Endothelial cell of umbilical vein (primary cell): Measurements from ENCODE around the gene FOCAD. TPM values are rescaled to one million over a fixed set of nuclear protein-coding genes. Genes with fewer than 3 reads are reported as not detected.

Source experiments
- BruUV-seq: library from RNA; stranded (reverse); fragments of 400-500 nt; replicated peaks from 2 replicates; lab custom pipeline; 2021; lab: Mats Ljungman, UMichigan
- CTCF ChIA-PET: fragments of 300-600, 350-600 bp; sonication (Branson Sonifier 250); formaldehyde crosslinking; loops from one replicate; lab custom pipeline; 2021; ENCODE audit warnings: antibody characterized with exemption, inconsistent platforms; lab: Charles Lee
- POLR2A ChIA-PET: fragments of 300-600, 350-600 bp; sonication (Branson Sonifier 250); formaldehyde crosslinking; loops from one replicate; lab custom pipeline; 2021; ENCODE audit warnings: antibody characterized with exemption, inconsistent platforms; lab: Charles Lee
- DNase-seq: peaks from one replicate; pipeline ENCODE4 v3.0.0-alpha.2; 2011; ENCODE audit warnings: low read depth, low spot score
- FAIRE-seq: peaks from 2 replicates; lab custom pipeline; 2011; peaks lifted over from hg19 to GRCh38; lab: Jason Lieb, UNC
- H2AFZ ChIP-seq: 2 replicates; pipeline ENCODE4 v1.6.0; 2012; ENCODE audit warnings: low read depth, low read length, control low read depth, inconsistent platforms
- H3K27ac ChIP-seq: 2 replicates; pipeline ENCODE4 v1.5.1; 2011; ENCODE audit warnings: low read depth, mild to moderate bottlenecking, control low read depth, low read length, moderate library complexity; ENCODE audit not compliant: insufficient read depth
- H3K27me3 ChIP-seq, 2 experiments: 2 replicates each; pipeline versions ENCODE4 v1.6.0 to v1.6.1; 2011; ENCODE audit warnings: low read length in 2 of 2, mixed read lengths in 1 of 2; ENCODE audit not compliant: control insufficient read depth in 2 of 2, insufficient read depth in 2 of 2
- H3K36me3 ChIP-seq, 2 experiments: 2 replicates in 1 of 2; 3 replicates in 1 of 2; pipeline ENCODE4 v1.5.1; 2011; ENCODE audit warnings: low read length in 2 of 2, mild to moderate bottlenecking in 1 of 2, moderate library complexity in 1 of 2; ENCODE audit not compliant: control insufficient read depth in 2 of 2, insufficient read depth in 2 of 2; ENCODE audit errors: extremely low read depth in 1 of 2
- H3K4me1 ChIP-seq: 3 replicates; pipeline ENCODE4 v1.5.1; 2011; ENCODE audit warnings: mild to moderate bottlenecking, low read length; ENCODE audit not compliant: control insufficient read depth, insufficient read depth; ENCODE audit errors: extremely low read depth
- H3K4me2 ChIP-seq: 2 replicates; pipeline ENCODE4 v1.6.1; 2011; ENCODE audit warnings: low read length, control low read depth, mixed read lengths; ENCODE audit not compliant: insufficient read depth
- H3K4me3 ChIP-seq, 3 experiments: fragments of 200-600 bp in 1 of 3; sonication (generic), shearing (Covaris generic) in 1 of 3; replicated peaks in 1 of 3; 2 replicates each; pipeline ENCODE4 v1.5.1; 2011 to 2016; ENCODE audit warnings: control low read depth in 3 of 3, low read length in 3 of 3, mild to moderate bottlenecking in 2 of 3, inconsistent platforms in 1 of 3, low read depth in 1 of 3, moderate library complexity in 1 of 3; ENCODE audit not compliant: insufficient read depth in 1 of 3
- H3K79me2 ChIP-seq: 2 replicates; pipeline ENCODE4 v1.6.0; 2012; ENCODE audit warnings: low read length, inconsistent platforms; ENCODE audit not compliant: control insufficient read depth, insufficient read depth
- H3K9ac ChIP-seq: replicated peaks from 2 replicates; pipeline ENCODE3; 2011; ENCODE audit warnings: low read length, control low read depth; ENCODE audit not compliant: insufficient read depth; ENCODE audit errors: extremely low read depth
- H3K9me1 ChIP-seq: replicated peaks from 3 replicates; pipeline ENCODE4 v1.6.0; 2011; ENCODE audit warnings: mild to moderate bottlenecking, low read length; ENCODE audit not compliant: control insufficient read depth, insufficient read depth; ENCODE audit errors: extremely low read depth
- H3K9me3 ChIP-seq: replicated peaks from 2 replicates; pipeline ENCODE4 v1.5.1; 2012; ENCODE audit warnings: low read length, inconsistent platforms; ENCODE audit not compliant: control insufficient read depth, insufficient read depth
- H4K20me1 ChIP-seq: replicated peaks from 2 replicates; pipeline ENCODE3; 2011; ENCODE audit warnings: mild to moderate bottlenecking, low read length; ENCODE audit not compliant: control insufficient read depth, insufficient read depth; ENCODE audit errors: extremely low read depth
- EZH2 ChIP-seq: IDR thresholded peaks from 2 replicates; pipeline ENCODE4 v1.6.1; 2012; ENCODE audit warnings: borderline replicate concordance, low read depth, mild to moderate bottlenecking, moderate library complexity, low read length, inconsistent platforms; ENCODE audit not compliant: severe bottlenecking
- FOS ChIP-seq: IDR thresholded peaks from 2 replicates; pipeline ENCODE4 v1.6.1; 2011; ENCODE audit warnings: mild to moderate bottlenecking, low read length, moderate library complexity, borderline replicate concordance; ENCODE audit not compliant: insufficient read depth
- GATA2 ChIP-seq: IDR thresholded peaks from 2 replicates; pipeline ENCODE4 v1.7.0; 2011; ENCODE audit warnings: low read depth, mild to moderate bottlenecking, moderate library complexity, mixed read lengths, low read length; ENCODE audit not compliant: insufficient read length, insufficient read depth
- JUN ChIP-seq: IDR thresholded peaks from 2 replicates; pipeline ENCODE4 v1.6.1; 2011; ENCODE audit warnings: borderline replicate concordance, low read depth; ENCODE audit not compliant: insufficient read length, insufficient read depth
- MAX ChIP-seq: IDR thresholded peaks from 2 replicates; pipeline ENCODE4 v1.6.1; 2011; ENCODE audit not compliant: insufficient read depth, insufficient read length
- MYC ChIP-seq: IDR thresholded peaks from one replicate; pipeline ENCODE4 v1.6.1; 2011; ENCODE audit warnings: mild to moderate bottlenecking, low read depth, low read length
- POLR2A ChIP-seq: IDR thresholded peaks from 2 replicates; pipeline ENCODE4 v1.6.1; 2012; ENCODE audit warnings: low read depth, mild to moderate bottlenecking, control low read depth, low read length
- POLR2AphosphoS5 ChIP-seq: IDR thresholded peaks from 2 replicates; pipeline ENCODE4 v1.6.1; 2012; ENCODE audit warnings: low read depth, mild to moderate bottlenecking, control low read depth, low read length, moderate library complexity; ENCODE audit not compliant: insufficient read depth
- dilution Hi-C: fragments of 300-500 bp; cut with MboI; formaldehyde crosslinking; loops from one replicate; pipeline ENCODE4 v1.15.0; 2019; ENCODE audit warnings: low sequenced_read_pairs; ENCODE audit not compliant: extremely low pct_ligation_motif_present
- intact Hi-C: fragments of 100-400 bp; cut with micrococcal nuclease; formaldehyde crosslinking; loops from one replicate; pipeline ENCODE4 v1.10.0; 2022
- polyA plus RNA-seq, 4 experiments: library from polyadenylated mRNA; depleted of rRNA in 3 of 4; stranded (reverse) in 3 of 4; unstranded in 1 of 4; fragments of >200 nt; gene quantifications; 2 replicates each; pipeline versions ENCODE4 v1.2.1 to v1.2.3, GENCODE V29; 2011 to 2012; ENCODE audit warnings: missing spikeins in 1 of 4
- total RNA-seq: library from RNA; stranded (reverse); gene quantifications from 2 replicates; pipeline ENCODE4 v1.2.3, GENCODE V29; 2021
- TF ChIP-seq, protein P1 (sequence below), 2 donors: IDR thresholded peaks; 1 replicate in 1 of 2; 2 replicates in 1 of 2; pipeline ENCODE4 v1.5.1; 2011; ENCODE audit warnings: low read length in 2 of 2, mild to moderate bottlenecking in 2 of 2, moderate library complexity in 2 of 2, control low read depth in 1 of 2, inconsistent platforms in 1 of 2, low read depth in 1 of 2; ENCODE audit not compliant: insufficient read depth in 1 of 2; ENCODE audit errors: extremely low read depth in 1 of 2

The FOCAD gene
- total and polyA plus RNA-seq, 2 donors (not counting 3 experiments of a cell fraction or from before 2014, with no cell fraction given), result 26.7 to 66.9 TPM

DNA sequence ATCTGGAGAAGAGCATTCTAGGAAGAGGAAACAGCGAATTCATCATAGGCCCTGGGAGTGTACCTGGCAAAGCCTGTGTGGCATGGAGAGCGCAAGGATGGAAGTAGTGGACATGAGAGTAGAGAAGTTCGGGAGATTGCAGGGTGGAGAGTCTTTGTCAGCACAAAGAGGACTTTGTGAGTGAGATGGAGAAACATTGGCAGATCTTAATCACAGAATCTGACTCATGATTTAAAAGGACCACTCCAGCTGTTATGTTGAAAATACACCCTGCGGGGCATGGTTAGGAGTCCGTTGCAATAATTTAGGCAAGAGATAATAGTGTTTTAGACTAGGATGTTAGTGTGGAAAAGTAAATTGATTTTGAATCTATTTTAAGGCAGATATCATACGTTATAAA, 230.5 kb downstream of the FOCAD start:
- FAIRE-seq, result no peak
- Histone ChIP-seq H3K4me3 (no peak overlapping the region), H3K36me3 (peaks cover 0 to 5% of the 10 kb centered on the region in 2 experiments), H2AFZ (no peak overlapping the region), H3K9me1 (no peaks in the 10 kb centered on the region), H3K4me1 (no peaks in the 10 kb centered on the region), H3K79me2 (no peaks in the 10 kb centered on the region), H3K9me3 (no peaks in the 10 kb centered on the region), H3K4me2 (no peak overlapping the region), H3K27ac (no peak overlapping the region), H4K20me1 (no peaks in the 10 kb centered on the region), H3K9ac (no peak overlapping the region), H3K27me3 (no peaks in the 10 kb centered on the region)
- dilution Hi-C loops (no loop called here), intact Hi-C loops (no loop called here)
- ChIA-PET POLR2A (no interaction called here), CTCF (interaction anchor here (2.6 kb wide), 1 partner anchor 26 kb away, joined by 7 read pairs; no protein-coding TSS in a partner anchor)
- TF ChIP-seq GATA2, result no peak
- no peak for TF ChIP-seq MAX
- TF ChIP-seq POLR2A, result no peak
- TF ChIP-seq JUN, result no peak
- TF ChIP-seq, protein P1, sequence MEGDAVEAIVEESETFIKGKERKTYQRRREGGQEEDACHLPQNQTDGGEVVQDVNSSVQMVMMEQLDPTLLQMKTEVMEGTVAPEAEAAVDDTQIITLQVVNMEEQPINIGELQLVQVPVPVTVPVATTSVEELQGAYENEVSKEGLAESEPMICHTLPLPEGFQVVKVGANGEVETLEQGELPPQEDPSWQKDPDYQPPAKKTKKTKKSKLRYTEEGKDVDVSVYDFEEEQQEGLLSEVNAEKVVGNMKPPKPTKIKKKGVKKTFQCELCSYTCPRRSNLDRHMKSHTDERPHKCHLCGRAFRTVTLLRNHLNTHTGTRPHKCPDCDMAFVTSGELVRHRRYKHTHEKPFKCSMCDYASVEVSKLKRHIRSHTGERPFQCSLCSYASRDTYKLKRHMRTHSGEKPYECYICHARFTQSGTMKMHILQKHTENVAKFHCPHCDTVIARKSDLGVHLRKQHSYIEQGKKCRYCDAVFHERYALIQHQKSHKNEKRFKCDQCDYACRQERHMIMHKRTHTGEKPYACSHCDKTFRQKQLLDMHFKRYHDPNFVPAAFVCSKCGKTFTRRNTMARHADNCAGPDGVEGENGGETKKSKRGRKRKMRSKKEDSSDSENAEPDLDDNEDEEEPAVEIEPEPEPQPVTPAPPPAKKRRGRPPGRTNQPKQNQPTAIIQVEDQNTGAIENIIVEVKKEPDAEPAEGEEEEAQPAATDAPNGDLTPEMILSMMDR (IDR thresholded peaks at IDR 0.05; ENCODE audit: extremely low read depth in 1 of 2, insufficient read depth in 1 of 2, low read depth in 1 of 2, low read length in 2 of 2), result no peak
- no peak for TF ChIP-seq FOS
- no peak for TF ChIP-seq EZH2
- TF ChIP-seq MYC, result no peak
- no peak for TF ChIP-seq POLR2AphosphoS5
- BruUV-seq, result no TSS peak
- no peak for DNase-seq
